GM19025 (cell line): ENCODE results near the gene ZXDB.
A peak's percentile ranks its signal among the peaks of the same experiment; 100 is the strongest.
"Not testable (repeated sequence)": the region's sequence is repeated elsewhere in the genome, so short reads cannot be mapped to it uniquely, and the experiment has no call there.

Source experiments
- ATAC-seq: cut with Tn5 transposase; IDR thresholded peaks from one replicate; pipeline ENCODE4 v1.9.1; 2021; ENCODE audit warnings: mild to moderate bottlenecking, low read depth, moderate library complexity; ENCODE audit not compliant: unreplicated experiment

The ZXDB gene

GRCh38 chrX:57591284-57592159, at the start of gene ZXDB:
TSS of gene ZXDB (plus strand) at chrX:57592011. CDS start at chrX:57592049, 38 bp downstream.
- peak; percentile 42 for ATAC-seq

GRCh38 chrX:57565198-57565597, 26.6 kb upstream of the ZXDB start:
- no peak for ATAC-seq

DNA sequence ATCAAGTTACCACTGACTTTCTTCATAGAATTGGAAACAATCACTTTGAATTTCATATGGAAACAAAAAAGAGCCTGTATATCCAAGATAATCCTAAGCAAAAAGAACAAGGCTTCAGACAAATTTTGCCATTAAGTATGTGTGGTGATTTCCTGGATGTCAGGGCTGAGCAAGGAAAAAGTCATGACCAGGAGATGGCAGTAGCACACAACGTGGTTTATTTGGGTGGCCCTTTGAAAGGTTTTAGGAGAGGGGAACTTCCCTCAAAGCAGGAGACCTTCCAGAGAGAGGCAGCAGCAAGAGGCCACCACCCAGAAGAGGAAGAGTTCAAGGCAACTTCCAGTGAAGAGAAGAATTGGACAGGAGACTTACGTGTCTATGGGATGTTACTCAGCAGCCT, 18.1 kb upstream of the ZXDB start:
- peak; percentile 51 for ATAC-seq

GRCh38 chrX:57582948-57583347, 8.9 kb upstream of the ZXDB start:
- not testable (repeated sequence) for ATAC-seq

DNA sequence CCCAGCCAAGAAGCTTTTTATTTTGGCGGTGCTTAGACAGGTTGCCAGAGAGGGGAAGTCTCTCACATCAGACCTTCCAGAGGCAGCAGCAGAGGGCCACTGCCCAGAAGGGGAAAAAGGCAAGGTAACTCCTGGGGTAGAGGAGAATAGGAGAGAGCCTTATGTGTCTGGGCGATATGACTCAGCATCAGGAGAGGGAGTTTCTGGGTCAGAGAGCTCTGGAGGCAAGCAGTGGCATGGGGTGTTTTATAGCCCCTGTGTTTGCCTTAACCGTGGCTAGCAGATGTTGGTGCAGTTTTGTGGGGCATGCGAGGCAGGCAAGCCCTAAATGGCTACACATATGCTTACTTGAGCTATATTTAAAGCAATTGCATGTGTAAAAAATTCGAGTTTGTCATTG, 8.3 kb upstream of the ZXDB start:
- ATAC-seq = no peak

DNA sequence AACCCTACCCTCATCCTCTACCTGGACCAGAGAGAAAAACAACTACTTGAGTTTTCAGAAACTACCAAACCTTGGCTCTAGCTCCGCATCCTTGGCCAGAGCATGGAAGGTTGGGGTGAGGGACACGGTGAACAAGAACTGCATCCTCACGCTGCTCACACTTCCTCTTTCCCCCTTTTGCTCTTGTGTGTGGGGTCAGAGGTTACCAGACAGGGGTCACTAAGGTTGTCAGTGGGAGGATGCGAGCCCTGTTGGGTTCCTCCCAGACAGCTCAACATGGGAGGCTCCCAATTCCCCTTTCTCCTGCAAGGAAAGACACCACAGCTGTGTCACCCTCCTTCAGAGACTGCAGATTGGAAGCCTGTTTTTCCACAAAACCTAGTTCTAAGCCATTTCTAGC, 5.5 kb upstream of the ZXDB start:
- no peak for ATAC-seq

DNA sequence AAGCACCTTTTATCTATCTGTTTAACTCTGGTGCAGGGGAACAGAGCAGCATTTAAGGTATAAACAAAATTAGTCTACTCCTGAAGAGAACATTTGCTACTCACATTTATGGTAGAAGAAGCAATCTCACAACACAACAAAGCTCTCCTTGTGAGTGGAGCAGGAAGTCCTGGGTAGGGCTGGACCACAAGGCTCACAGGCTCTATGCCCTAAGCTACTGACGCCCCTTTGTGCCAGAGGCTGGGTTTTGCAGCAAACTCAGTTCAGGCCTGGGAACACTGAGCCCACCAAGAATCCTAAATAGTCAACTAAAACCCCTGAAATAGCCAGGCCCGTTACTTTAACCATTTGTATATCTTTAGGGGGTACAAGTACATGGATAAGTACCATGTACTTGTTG, 4.7 kb upstream of the ZXDB start:
- ATAC-seq = no peak

DNA sequence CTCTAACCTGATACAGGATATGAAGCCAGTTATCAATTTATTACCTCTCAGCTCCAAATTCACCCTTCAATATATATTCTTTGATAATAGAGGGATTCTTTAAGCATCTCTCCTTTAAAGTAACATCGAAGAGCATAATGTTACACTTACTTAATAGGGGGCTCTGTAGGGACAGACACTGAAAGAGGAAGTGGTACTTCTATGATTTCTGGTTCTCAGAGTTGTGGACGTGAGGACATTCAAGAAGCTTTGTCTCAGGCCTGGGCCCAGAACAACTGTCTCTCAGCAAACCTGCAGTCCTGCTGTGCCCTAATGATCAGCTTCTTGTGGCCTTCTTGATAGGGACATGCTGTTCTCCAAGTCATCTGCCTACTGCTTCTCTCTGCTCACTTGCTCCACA, 4.2 kb upstream of the ZXDB start:
- ATAC-seq = no peak

GRCh38 chrX:57592160-57592893, 516 bp downstream of the ZXDB start:
- peak; percentile 80 for ATAC-seq

DNA sequence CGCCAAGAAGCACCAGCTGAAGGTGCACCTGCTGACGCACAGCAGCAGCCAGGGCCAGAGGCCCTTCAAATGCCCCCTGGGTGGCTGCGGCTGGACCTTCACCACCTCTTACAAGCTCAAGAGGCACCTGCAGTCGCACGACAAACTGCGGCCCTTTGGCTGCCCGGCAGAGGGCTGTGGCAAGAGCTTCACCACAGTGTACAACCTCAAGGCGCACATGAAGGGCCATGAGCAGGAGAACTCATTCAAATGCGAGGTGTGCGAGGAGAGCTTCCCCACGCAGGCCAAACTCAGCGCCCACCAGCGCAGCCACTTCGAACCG, 1.0 kb downstream of the ZXDB start:
- peak; percentile 40 for ATAC-seq

DNA sequence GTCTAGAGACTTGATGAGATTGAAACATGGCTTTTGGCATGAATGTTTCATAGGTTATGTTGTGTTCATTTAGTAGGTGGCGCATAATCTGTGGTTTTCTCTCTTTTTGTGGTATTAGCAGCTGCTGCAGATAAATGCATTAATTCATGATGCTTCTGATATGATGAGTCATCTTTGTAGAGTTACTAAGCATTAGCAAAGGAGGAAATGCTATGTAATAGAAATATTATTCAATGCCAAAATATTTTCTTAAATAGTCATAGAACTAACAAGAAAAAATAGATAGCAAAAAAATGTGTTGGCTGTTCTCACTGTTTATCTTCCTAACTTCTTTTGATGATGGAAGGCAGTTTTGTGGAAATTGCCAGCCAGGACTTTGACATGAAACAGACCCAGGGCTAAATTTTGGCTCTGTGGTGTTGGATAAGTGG, 3.6 kb downstream of the ZXDB start:
- ATAC-seq = no peak

DNA sequence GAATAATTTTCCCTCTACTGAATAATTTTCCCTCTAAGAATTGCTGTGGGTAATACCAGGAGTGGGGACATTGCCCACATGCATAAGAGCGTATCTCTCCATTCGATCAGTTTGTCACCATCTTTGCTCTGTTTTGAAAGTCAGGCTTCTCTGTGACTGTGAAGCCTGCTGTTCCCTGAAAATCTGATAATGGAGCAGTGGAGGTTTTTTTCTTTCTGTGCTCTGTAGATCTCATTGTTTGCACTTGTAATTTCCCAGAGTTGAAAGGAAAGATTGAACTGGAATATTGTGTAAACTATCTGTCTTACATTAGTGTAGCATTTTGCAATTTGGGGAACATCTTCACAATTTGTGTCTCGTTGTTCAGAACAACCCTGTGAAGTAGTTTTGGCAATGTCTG, 4.3 kb downstream of the ZXDB start:
- no peak for ATAC-seq

DNA sequence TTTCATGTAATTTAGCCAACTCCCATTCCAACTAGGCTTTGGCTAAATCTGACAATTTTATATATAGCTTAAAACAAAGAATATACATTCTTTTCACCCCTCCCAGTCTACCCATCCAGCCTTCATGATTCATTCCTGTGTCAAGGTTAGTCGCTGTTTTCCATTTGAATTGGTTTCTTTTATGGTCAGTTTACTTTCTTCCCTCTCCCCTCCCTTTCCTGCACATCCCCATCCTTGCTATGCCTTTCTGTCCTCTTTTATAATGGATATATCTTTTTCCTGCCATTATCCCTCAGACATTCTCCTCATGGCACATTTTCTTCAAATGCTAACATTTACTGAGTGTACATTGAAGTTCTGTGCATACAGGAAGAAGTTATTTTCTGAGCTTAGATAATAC, 4.7 kb downstream of the ZXDB start:
- ATAC-seq = no peak

DNA sequence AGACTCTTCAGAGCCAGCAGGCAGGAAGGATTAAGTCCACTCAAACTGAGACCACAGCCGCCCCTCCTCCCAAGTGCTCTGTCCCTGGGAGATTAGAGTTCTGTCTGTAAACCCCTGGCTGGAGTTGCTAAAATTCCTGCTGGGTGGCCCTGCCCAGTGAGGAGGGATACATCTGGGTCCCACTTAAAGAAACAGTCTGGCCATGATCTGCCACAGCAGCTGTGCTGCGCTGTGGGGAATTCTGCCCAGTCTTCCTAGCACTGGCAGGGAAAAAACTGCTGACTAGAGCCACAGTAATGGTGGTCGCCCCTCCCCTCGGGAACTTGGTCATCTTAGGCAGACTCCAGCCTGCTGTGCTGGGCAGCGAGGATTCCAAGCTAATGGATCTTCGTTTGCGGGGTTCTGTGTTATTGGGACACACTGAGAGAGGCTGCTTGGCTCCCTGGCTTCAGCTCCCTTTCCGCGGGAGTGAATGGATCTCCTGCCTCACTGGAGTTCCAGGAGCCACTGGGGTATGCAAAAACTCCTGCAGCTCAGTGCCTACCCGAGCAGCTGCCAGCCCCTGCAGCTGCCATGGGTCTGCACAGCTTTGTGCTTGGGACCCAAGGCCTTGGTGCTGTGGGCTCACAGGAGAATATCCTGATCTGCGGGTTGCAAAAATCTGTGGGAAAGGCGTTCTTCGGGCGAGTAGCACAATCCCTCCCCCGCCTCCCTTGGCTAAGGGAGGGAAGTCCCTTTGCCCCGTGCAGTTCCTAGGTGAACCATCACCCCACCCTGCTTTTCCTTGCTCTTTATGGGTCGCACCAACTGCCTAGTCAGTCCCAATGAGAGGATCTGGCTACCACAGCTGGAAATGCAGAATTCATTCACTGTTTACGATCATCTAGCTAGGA, 15.7 kb downstream of the ZXDB start:
- ATAC-seq = no peak

GRCh38 chrX:57613351-57613750, 21.5 kb downstream of the ZXDB start:
- ATAC-seq = not testable (repeated sequence)

DNA sequence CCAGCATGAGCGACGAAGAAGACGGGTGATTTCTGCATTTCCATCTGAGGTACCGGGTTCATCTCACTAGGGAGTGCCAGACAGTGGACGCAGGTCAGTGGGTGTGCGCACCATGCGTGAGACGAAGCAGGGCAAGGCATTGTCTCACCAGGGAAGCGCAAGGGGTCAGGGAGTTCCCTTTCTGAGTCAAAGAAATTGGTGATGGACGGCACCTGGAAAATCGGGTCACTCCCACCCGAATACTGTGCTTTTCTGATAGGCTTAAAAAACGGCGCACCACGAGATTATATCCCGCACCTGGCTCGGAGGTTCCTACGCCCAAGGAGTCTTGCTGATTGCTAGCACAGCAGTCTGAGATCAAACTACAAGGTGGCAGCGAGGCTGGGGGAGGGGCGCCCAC, 37.6 kb downstream of the ZXDB start:
- ATAC-seq = not testable (repeated sequence)

DNA sequence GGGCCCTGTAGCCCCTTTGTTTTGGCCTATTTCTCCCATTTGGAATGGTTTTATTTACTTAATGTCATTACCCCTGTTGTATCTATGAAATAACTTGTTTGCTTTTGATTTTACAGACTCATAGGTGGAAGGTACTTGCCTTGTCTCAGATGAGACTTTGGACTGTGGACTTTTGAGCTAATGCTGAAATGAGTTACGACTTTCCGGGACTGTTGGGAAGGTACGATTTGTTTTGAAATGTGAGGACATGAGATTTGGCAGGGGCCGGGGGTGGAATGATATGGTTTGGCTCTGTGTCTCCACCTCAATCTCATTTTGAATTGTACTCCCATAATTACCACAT, 48.8 kb downstream of the ZXDB start:
- no peak for ATAC-seq

DNA sequence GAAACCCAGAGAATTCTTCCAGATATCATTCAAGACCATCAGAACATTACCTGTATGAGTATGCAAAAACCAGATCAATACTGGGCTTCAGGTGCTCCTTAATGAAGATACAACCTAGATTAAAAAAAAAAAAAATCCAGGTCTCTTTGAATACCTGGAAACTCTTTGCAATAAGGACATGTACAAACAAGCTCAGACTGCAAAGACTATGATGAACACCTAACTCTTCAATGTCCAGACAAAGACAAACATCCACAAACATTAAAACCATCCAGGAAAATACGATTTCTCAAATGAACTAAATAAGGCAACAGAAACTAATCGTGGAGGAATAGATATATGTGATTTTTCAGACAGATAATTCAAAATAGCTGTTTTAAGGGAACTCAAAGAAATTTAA, 49.5 kb downstream of the ZXDB start:
- ATAC-seq = no peak

- ATAC-seq = no peak
Observed at GRCh38 chrX:57643698-57644097, 51.9 kb downstream of the ZXDB start.

- no peak for ATAC-seq
Observed at GRCh38 chrX:57647020-57647419, 55.2 kb downstream of the ZXDB start.
